Hepatocyte (in vitro differentiated cells): ENCODE data around the gene SPATA32. TPM values are rescaled to one million over a fixed set of nuclear protein-coding genes. Genes with fewer than 3 reads are reported as not detected.

Experiments used
- DNase-seq: peaks from one replicate; pipeline ENCODE4 v3.0.0-alpha.2; 2016; ENCODE audit warnings: low spot score
- H2AFZ ChIP-seq: fragments of 200-600 bp; sonication (generic); 2 replicates; pipeline ENCODE4 v1.6.0; 2016; ENCODE audit warnings: antibody characterized with exemption, mild to moderate bottlenecking
- H3K27ac ChIP-seq: fragments of 200-600 bp; sonication (generic); 2 replicates; pipeline ENCODE4 v1.5.1; 2016; ENCODE audit warnings: mild to moderate bottlenecking
- H3K27me3 ChIP-seq: fragments of 200-600 bp; sonication (generic); 2 replicates; pipeline ENCODE4 v1.6.1; 2016
- H3K36me3 ChIP-seq: fragments of 200-600 bp; sonication (generic); replicated peaks from 2 replicates; pipeline ENCODE4 v1.5.1; 2016; ENCODE audit warnings: low read depth; ENCODE audit not compliant: insufficient read depth
- H3K4me1 ChIP-seq: fragments of 200-600 bp; sonication (generic); 2 replicates; pipeline ENCODE4 v1.5.1; 2016; ENCODE audit warnings: mild to moderate bottlenecking, moderate library complexity; ENCODE audit not compliant: insufficient read depth
- H3K4me2 ChIP-seq: fragments of 200-600 bp; sonication (generic); 2 replicates; pipeline ENCODE4 v1.6.0; 2016
- H3K4me3 ChIP-seq: fragments of 200-600 bp; sonication (generic); 2 replicates; pipeline ENCODE4 v1.5.1; 2016; ENCODE audit warnings: mild to moderate bottlenecking
- H3K79me2 ChIP-seq: fragments of 200-600 bp; sonication (generic); 2 replicates; pipeline ENCODE4 v1.6.0; 2017; ENCODE audit warnings: mild to moderate bottlenecking
- H3K9me2 ChIP-seq: fragments of 200-600 bp; sonication (generic); replicated peaks from 2 replicates; pipeline ENCODE4 v1.6.0; 2017; ENCODE audit warnings: mild to moderate bottlenecking; ENCODE audit not compliant: insufficient read depth
- H3K9me3 ChIP-seq: fragments of 200-600 bp; sonication (generic); 2 replicates; pipeline ENCODE4 v1.5.1; 2016; ENCODE audit warnings: low read depth, mild to moderate bottlenecking
- H4K20me1 ChIP-seq: fragments of 200-600 bp; sonication (generic); 2 replicates; pipeline ENCODE4 v1.6.0; 2016; ENCODE audit warnings: mild to moderate bottlenecking; ENCODE audit not compliant: insufficient read depth, poor library complexity, severe bottlenecking
- EZH2 ChIP-seq: fragments of 200-600 bp; sonication (generic); IDR thresholded peaks from 2 replicates; pipeline ENCODE4 v1.6.1; 2016; ENCODE audit warnings: antibody characterized with exemption, mild to moderate bottlenecking, borderline replicate concordance
- EZH2phosphoT487 ChIP-seq: fragments of 200-600 bp; sonication (generic); IDR thresholded peaks from one replicate; pipeline ENCODE4 v1.6.1; 2018; ENCODE audit warnings: antibody characterized with exemption, mild to moderate bottlenecking, low read depth, moderate library complexity; ENCODE audit not compliant: unreplicated experiment, severe bottlenecking
- WGBS: methylation state at CpG from one replicate; pipeline ENCODE4 v1.1.6; 2016; ENCODE audit warnings: low lambda C conversion rate; ENCODE audit errors: missing lambda C conversion rate; 5-methylcytosine and 5-hydroxymethylcytosine counted together
- polyA plus RNA-seq: library from polyadenylated mRNA; unstranded; fragments of >200 nt; fragmentation: Nextera tagmentation; extraction: Ambion mirVana; gene quantifications from 2 replicates; pipeline ENCODE4 v1.2.1, GENCODE V29; 2016
- total RNA-seq: library from RNA; depleted of rRNA; stranded (reverse); fragments of >200 nt; gene quantifications from 2 replicates; pipeline ENCODE4 v1.2.3, GENCODE V29; 2014
- TF ChIP-seq, protein P1 (sequence below): fragments of 200-600 bp; sonication (generic); IDR thresholded peaks from 2 replicates; pipeline ENCODE4 v1.5.1; 2016; ENCODE audit warnings: antibody characterized with exemption, mild to moderate bottlenecking; ENCODE audit not compliant: poor library complexity

SPATA32 gene
- total and polyA plus RNA-seq, 2 experiments from 2014 or later = 0.31 TPM; not detected in 1

DNA sequence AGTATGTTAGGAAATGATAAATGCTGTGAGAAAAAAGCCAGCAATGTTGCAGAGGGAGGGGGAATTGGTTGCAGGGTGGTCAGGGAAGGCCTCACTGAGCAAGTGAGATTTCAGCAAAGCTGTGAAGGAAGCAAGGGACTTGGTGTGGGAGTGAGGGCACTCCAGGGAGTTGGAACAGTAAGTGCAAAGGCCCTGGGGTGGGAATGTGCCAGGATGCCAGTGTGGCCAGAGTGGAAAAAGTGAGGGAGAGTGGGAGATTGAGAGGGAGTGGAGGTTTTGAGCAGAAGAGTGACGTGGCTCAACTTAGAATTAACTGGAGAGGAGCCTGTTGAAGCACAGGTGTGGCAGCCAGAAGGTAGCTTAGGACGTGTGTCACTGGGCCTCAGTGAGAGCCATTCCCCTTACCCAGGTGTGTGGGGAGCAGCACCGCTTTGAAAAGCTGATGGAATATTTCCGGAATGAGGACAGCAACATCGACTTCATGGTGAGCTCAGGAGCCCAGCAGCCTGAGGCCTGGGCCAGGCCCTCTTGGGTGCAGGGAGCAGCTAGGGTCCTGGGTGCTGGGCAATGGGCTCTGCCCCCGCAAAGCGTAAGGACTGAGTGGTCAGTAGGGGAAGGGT, 23.6 kb downstream of the SPATA32 start:
- 98% methylated on average over 7 of the region's 7 CpGs for WGBS
- H3K27me3 ChIP-seq = peaks cover 22% of the 10 kb centered on the region
- TF ChIP-seq, protein P1, sequence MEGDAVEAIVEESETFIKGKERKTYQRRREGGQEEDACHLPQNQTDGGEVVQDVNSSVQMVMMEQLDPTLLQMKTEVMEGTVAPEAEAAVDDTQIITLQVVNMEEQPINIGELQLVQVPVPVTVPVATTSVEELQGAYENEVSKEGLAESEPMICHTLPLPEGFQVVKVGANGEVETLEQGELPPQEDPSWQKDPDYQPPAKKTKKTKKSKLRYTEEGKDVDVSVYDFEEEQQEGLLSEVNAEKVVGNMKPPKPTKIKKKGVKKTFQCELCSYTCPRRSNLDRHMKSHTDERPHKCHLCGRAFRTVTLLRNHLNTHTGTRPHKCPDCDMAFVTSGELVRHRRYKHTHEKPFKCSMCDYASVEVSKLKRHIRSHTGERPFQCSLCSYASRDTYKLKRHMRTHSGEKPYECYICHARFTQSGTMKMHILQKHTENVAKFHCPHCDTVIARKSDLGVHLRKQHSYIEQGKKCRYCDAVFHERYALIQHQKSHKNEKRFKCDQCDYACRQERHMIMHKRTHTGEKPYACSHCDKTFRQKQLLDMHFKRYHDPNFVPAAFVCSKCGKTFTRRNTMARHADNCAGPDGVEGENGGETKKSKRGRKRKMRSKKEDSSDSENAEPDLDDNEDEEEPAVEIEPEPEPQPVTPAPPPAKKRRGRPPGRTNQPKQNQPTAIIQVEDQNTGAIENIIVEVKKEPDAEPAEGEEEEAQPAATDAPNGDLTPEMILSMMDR = no peak
- TF ChIP-seq EZH2 (no peak), EZH2phosphoT487 (no peak)
- no peaks in the 10 kb centered on the region for H3K36me3 ChIP-seq
- no peak for DNase-seq
- H3K4me1 ChIP-seq = peaks cover 10% of the 10 kb centered on the region
- H3K4me2 ChIP-seq = no peak overlapping the region
- H4K20me1 ChIP-seq = no peaks in the 10 kb centered on the region
- no peak overlapping the region for H2AFZ ChIP-seq
- H3K27ac ChIP-seq = no peak overlapping the region
- no peaks in the 10 kb centered on the region for H3K79me2 ChIP-seq
- H3K9me2 ChIP-seq = no peaks in the 10 kb centered on the region
- H3K4me3 ChIP-seq = no peak overlapping the region
- H3K9me3 ChIP-seq = no peaks in the 10 kb centered on the region

DNA sequence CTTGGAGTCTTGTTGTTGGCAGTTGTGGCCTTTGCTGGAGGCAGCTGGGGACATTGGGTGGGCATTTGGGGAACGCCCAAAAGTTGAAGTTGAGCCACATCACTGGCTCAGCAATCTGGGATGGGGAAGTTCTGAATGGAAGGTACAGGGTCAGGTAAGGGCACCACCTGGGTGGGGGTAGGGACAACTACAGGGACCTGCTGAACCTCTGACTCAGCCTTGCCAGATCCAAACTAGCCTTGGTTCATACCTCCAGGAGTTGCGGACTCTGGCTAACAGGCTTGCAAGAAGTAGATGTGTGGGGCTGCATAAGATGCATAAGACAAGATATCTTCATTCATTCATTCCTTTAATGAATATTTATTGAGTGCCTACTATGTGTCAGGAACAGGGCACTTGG, 24.2 kb downstream of the SPATA32 start:
- TF ChIP-seq EZH2 = no peak
- no peak for TF ChIP-seq EZH2phosphoT487
- TF ChIP-seq, protein P1 = no peak
- no peak for DNase-seq
- no peak overlapping the region for H3K4me3 ChIP-seq
- H4K20me1 ChIP-seq = no peaks in the 10 kb centered on the region
- WGBS = 100% methylated on average over 2 of the region's 2 CpGs
- no peaks in the 10 kb centered on the region for H3K9me2 ChIP-seq
- H3K9me3 ChIP-seq = no peaks in the 10 kb centered on the region
- H3K79me2 ChIP-seq = no peaks in the 10 kb centered on the region
- H3K4me2 ChIP-seq = no peak overlapping the region
- H2AFZ ChIP-seq = no peak overlapping the region
- H3K36me3 ChIP-seq = no peaks in the 10 kb centered on the region
- peaks cover 22% of the 10 kb centered on the region for H3K27me3 ChIP-seq
- H3K27ac ChIP-seq = no peak overlapping the region
- H3K4me1 ChIP-seq = peaks cover 10% of the 10 kb centered on the region

DNA sequence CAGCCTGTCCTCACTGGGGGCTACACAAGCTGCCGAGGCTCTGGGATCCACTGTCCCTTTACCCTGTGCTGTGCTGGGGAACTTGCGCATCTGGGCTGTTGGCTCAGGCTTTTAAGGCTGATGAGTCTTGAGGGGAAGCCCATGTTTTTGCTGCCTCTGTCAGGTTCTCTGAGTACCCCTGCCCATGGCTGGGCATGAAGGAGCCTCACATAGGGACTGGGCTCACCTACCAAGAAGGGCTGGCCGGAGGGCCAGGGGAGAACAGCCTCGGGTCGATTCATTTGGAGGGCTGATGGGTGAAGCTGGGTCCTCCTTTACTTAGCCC, 25.6 kb downstream of the SPATA32 start:
- H3K4me1 ChIP-seq = peaks cover 7% of the 10 kb centered on the region
- H3K36me3 ChIP-seq = no peaks in the 10 kb centered on the region
- no peak overlapping the region for H2AFZ ChIP-seq
- no peaks in the 10 kb centered on the region for H4K20me1 ChIP-seq
- no peaks in the 10 kb centered on the region for H3K79me2 ChIP-seq
- no peak overlapping the region for H3K4me3 ChIP-seq
- H3K27me3 ChIP-seq = peaks cover 20% of the 10 kb centered on the region
- no peak for TF ChIP-seq EZH2phosphoT487
- TF ChIP-seq, protein P1 = no peak
- TF ChIP-seq EZH2 = no peak
- H3K27ac ChIP-seq = no peak overlapping the region
- DNase-seq = no peak
- no peak overlapping the region for H3K4me2 ChIP-seq
- WGBS = 85% methylated on average over 5 of the region's 5 CpGs
- no peaks in the 10 kb centered on the region for H3K9me3 ChIP-seq
- H3K9me2 ChIP-seq = no peaks in the 10 kb centered on the region
